ENCODE measurements around the gene WFS1.

The WFS1 gene

DNA sequence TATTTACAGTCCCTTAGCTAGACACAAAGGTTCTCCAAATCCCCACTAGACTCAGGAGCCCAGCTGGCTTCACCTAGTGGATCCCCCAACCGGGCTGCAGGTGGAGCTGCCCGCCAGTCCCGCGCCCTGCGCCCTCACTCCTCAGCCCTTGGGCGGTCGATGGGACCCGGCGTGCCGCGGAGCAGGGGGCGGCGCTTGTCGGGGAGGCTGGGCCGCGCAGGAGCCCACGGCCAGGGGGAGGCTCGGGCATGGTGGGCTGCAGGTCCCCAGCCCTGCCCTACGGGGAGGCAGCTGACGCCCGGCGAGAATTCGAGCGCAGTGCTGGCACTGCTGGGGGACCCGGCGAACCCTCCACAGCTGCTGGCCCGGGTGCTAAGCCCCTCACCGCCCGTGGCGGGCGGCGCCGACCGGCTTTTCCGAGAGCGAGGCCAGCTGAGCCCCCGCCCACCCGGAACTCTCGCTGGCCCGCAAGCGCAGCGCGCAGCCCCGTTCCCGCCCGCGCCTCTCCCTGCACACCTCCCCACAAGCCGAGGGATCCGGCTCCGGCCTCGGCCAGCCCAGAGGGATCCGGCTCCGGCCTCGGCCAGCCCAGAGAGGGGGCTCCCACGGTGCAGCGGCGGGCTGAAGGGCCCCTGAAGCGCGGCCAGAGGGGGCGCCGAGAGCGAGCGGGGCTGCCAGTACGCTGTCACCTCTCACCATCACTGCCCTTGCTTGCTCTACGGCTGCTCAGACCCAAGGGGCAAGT lies 39.4 kb downstream of the WFS1 start:
- Histone ChIP-seq H3K9me3 (ENCODE audit: control insufficient read depth, low read length) (no peaks in the 10 kb centered on the region), H3K4me3 (ENCODE audit: insufficient read depth, low read depth, low read length, poor library complexity, severe bottlenecking) (peak overlapping the region; percentile 8), H3K27me3 (replicated peaks; ENCODE audit: control insufficient read depth, insufficient read depth, low read length, poor library complexity, severe bottlenecking) (no peaks in the 10 kb centered on the region), H3K36me3 (ENCODE audit: control insufficient read depth, insufficient read depth, low read length) (no peaks in the 10 kb centered on the region), H3K4me1 (ENCODE audit: control insufficient read depth, insufficient read depth, low read length, poor library complexity, severe bottlenecking) (peaks cover 5% of the 10 kb centered on the region), H3K27ac (ENCODE audit: insufficient read depth, low read length, poor library complexity, severe bottlenecking) (no peak overlapping the region)
- DNase-seq, result no peak

DNA sequence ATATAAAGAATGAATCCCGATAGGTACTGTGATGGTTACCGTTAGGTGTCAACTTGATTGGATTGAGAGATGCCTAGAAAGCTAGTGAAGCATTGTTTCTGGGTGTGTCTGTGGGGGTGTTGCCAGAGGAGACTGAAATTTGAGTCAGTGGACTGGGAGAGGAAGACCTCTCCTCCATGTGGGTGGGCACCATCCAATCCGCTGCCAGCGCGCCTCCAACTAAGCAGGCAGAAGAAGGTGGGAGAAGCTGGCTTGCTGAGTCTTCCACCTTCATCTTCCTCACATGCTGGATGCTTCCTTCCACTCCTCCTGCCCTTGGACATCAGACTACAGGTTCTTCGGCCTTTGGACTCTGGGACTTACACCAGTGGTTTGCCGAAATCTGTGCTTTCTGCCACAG lies 40.1 kb downstream of the WFS1 start:
- H3K4me3 ChIP-seq (ENCODE audit: insufficient read depth, low read depth, low read length, poor library complexity, severe bottlenecking), result no peak overlapping the region
- no peaks in the 10 kb centered on the region for H3K36me3 ChIP-seq (ENCODE audit: control insufficient read depth, insufficient read depth, low read length)
- no peak for DNase-seq
- H3K9me3 ChIP-seq (ENCODE audit: control insufficient read depth, low read length), result no peaks in the 10 kb centered on the region
- peaks cover 5% of the 10 kb centered on the region for H3K4me1 ChIP-seq (ENCODE audit: control insufficient read depth, insufficient read depth, low read length, poor library complexity, severe bottlenecking)
- no peak overlapping the region for H3K27ac ChIP-seq (ENCODE audit: insufficient read depth, low read length, poor library complexity, severe bottlenecking)
- H3K27me3 ChIP-seq (replicated peaks; ENCODE audit: control insufficient read depth, insufficient read depth, low read length, poor library complexity, severe bottlenecking), result no peaks in the 10 kb centered on the region

DNA sequence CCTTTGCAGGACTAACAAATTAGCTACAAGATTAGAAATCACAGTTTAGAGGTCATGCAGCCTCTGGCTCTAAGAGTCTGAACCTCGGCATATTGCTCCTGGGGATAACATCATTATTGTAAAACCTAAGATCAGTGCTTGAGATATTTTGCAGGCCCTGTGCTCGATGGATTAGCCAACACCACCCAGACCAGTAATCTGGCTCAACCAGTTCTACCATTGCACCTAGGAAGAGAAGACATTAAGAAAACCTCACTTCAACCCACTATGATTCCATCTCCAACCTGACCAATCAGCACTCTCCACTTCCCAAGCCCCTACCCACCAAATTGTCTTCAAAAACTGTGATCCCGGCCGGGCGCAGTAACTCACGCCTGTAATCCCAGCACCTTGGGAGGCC lies 43.6 kb downstream of the WFS1 start:
- Histone ChIP-seq H3K9me3 (ENCODE audit: control insufficient read depth, low read length) (no peaks in the 10 kb centered on the region), H3K4me1 (ENCODE audit: control insufficient read depth, insufficient read depth, low read length, poor library complexity, severe bottlenecking) (peaks cover 5% of the 10 kb centered on the region), H3K36me3 (ENCODE audit: control insufficient read depth, insufficient read depth, low read length) (no peaks in the 10 kb centered on the region), H3K27ac (ENCODE audit: insufficient read depth, low read length, poor library complexity, severe bottlenecking) (no peak overlapping the region), H3K27me3 (replicated peaks; ENCODE audit: control insufficient read depth, insufficient read depth, low read length, poor library complexity, severe bottlenecking) (no peaks in the 10 kb centered on the region), H3K4me3 (ENCODE audit: insufficient read depth, low read depth, low read length, poor library complexity, severe bottlenecking) (no peak overlapping the region)
- DNase-seq, result no peak

DNA sequence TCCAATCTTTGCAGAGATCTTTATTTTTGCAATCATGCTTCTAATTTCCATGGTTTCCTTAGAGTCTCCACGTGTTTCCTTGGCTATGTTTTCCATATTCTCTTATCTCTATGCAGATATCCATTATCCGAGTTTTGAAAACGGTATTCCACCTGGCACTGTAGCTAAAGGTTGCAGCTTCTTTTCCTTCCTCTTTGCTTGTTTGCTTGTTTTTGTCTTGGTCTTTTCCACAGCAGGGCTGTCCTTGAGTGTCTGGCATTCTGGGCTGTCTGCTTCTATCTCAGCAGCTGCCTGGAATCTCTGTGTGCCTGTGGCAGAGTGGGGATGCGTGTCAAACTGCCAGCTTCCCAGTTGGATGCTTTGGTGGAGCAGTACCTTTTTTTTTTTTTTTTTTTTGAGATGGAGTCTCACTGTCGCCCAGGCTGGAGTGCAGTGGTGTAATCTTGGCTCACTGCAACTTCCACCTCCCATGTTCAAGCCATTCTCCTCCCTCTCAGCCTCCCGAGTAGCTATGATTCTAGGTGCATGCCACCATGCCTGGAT lies 46.9 kb downstream of the WFS1 start:
- no peak for DNase-seq
- Histone ChIP-seq H3K27me3 (replicated peaks; ENCODE audit: control insufficient read depth, insufficient read depth, low read length, poor library complexity, severe bottlenecking) (no peaks in the 10 kb centered on the region), H3K36me3 (ENCODE audit: control insufficient read depth, insufficient read depth, low read length) (no peaks in the 10 kb centered on the region), H3K9me3 (ENCODE audit: control insufficient read depth, low read length) (no peaks in the 10 kb centered on the region), H3K4me3 (ENCODE audit: insufficient read depth, low read depth, low read length, poor library complexity, severe bottlenecking) (no peak overlapping the region), H3K27ac (ENCODE audit: insufficient read depth, low read length, poor library complexity, severe bottlenecking) (no peak overlapping the region), H3K4me1 (ENCODE audit: control insufficient read depth, insufficient read depth, low read length, poor library complexity, severe bottlenecking) (no peaks in the 10 kb centered on the region)

DNA sequence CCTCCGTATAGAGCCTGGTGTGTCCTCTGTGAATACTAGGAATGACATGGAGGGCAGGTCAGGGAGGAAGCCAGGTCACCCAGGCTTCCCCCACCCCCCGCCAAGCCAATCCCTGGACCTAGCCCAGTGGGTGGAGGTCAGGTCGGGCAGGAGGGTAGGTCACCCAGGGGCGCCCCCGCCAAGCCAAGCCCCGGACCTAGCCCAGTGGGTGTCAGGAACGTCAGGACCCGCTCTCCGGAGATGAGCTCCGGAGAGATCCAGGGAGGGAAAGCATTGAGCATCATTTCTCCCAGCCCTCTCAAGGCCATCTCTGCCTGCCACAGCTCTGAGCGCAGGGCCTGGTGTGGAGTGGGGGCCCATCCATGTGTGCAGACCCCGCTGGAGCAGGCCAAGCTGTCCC lies 48.6 kb downstream of the WFS1 start:
- Histone ChIP-seq H3K27me3 (replicated peaks; ENCODE audit: control insufficient read depth, insufficient read depth, low read length, poor library complexity, severe bottlenecking) (no peaks in the 10 kb centered on the region), H3K27ac (ENCODE audit: insufficient read depth, low read length, poor library complexity, severe bottlenecking) (no peak overlapping the region), H3K36me3 (ENCODE audit: control insufficient read depth, insufficient read depth, low read length) (no peaks in the 10 kb centered on the region), H3K4me3 (ENCODE audit: insufficient read depth, low read depth, low read length, poor library complexity, severe bottlenecking) (no peak overlapping the region), H3K4me1 (ENCODE audit: control insufficient read depth, insufficient read depth, low read length, poor library complexity, severe bottlenecking) (no peaks in the 10 kb centered on the region), H3K9me3 (ENCODE audit: control insufficient read depth, low read length) (no peaks in the 10 kb centered on the region)
- no peak for DNase-seq

DNA sequence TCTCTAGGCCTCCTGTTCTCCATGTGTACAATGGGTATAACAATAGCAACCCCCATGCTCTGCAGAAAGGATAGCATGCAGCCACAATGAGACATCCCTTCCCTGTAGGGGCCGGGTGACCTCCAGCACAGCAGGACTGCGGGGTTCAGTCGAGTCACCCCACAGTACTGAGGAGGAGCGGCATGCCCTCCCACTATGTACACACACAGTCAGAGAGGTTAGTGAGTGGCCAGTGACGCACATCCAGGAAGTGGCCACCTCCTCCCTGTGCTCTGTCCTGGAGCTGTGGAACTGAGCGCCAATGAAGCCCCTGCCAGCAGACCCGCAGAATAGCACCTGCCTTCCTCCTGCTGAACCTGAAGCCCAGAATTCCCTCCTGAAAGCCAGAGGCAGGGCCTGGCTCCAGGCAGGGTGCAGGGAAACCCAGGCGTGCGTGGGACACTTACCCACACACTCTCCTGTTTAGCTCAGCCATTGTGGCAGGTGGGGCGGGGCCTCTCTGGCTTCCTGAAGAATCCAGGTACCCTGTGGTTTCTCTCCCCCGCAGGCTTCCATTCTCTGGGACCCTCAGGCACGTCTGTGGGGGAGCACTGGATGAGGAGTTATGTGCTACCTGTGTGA lies 50.0 kb downstream of the WFS1 start:
- H3K4me3 ChIP-seq (ENCODE audit: insufficient read depth, low read depth, low read length, poor library complexity, severe bottlenecking), result no peak overlapping the region
- no peaks in the 10 kb centered on the region for H3K27me3 ChIP-seq (replicated peaks; ENCODE audit: control insufficient read depth, insufficient read depth, low read length, poor library complexity, severe bottlenecking)
- H3K9me3 ChIP-seq (ENCODE audit: control insufficient read depth, low read length), result no peaks in the 10 kb centered on the region
- no peaks in the 10 kb centered on the region for H3K4me1 ChIP-seq (ENCODE audit: control insufficient read depth, insufficient read depth, low read length, poor library complexity, severe bottlenecking)
- DNase-seq, result no peak
- no peak overlapping the region for H3K27ac ChIP-seq (ENCODE audit: insufficient read depth, low read length, poor library complexity, severe bottlenecking)
- H3K36me3 ChIP-seq (ENCODE audit: control insufficient read depth, insufficient read depth, low read length), result no peaks in the 10 kb centered on the region

DNA sequence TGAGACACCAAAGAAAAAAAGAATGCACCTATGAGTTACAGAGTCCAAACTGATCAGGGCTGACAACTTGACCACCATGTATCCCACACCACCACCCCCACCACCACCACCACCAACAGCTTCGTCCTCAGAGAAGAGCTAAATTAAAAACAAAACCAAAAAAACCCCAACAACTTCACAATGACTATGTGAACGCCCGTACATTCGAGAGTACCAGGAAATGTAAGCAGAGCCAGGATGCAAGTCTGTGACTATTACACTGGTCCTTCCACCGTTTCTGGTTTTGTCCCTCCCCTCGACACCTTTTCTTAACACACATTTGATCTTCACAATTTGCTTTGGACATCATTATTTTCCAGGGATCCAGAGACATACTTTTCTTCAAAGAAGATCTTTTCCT lies 51.0 kb downstream of the WFS1 start:
- Histone ChIP-seq H3K36me3 (ENCODE audit: control insufficient read depth, insufficient read depth, low read length) (no peaks in the 10 kb centered on the region), H3K27me3 (replicated peaks; ENCODE audit: control insufficient read depth, insufficient read depth, low read length, poor library complexity, severe bottlenecking) (no peaks in the 10 kb centered on the region), H3K4me3 (ENCODE audit: insufficient read depth, low read depth, low read length, poor library complexity, severe bottlenecking) (no peak overlapping the region), H3K9me3 (ENCODE audit: control insufficient read depth, low read length) (no peaks in the 10 kb centered on the region), H3K4me1 (ENCODE audit: control insufficient read depth, insufficient read depth, low read length, poor library complexity, severe bottlenecking) (peaks cover 3% of the 10 kb centered on the region), H3K27ac (ENCODE audit: insufficient read depth, low read length, poor library complexity, severe bottlenecking) (no peak overlapping the region)
- DNase-seq, result no peak

DNA sequence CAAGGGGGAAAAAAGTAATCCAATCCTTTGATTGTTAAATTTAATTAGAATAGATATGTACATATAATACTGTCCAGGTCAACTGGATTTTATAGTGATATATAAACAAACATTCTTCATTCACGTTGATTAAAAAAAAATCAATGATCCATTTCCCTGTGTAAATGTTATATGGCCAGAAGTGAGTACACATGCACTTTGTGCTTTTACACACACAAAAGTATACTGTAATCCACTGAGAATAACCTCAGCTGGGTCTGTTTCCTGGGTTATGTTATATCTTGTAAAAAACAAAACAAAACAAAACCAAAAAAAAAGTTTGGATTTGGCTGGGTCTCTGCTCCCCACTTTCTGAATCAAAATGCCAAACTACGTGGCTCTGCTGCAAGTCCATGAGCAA lies 51.7 kb downstream of the WFS1 start:
- no peak overlapping the region for H3K4me3 ChIP-seq (ENCODE audit: insufficient read depth, low read depth, low read length, poor library complexity, severe bottlenecking)
- no peaks in the 10 kb centered on the region for H3K27me3 ChIP-seq (replicated peaks; ENCODE audit: control insufficient read depth, insufficient read depth, low read length, poor library complexity, severe bottlenecking)
- H3K4me1 ChIP-seq (ENCODE audit: control insufficient read depth, insufficient read depth, low read length, poor library complexity, severe bottlenecking), result peaks cover 3% of the 10 kb centered on the region
- DNase-seq, result no peak
- no peak overlapping the region for H3K27ac ChIP-seq (ENCODE audit: insufficient read depth, low read length, poor library complexity, severe bottlenecking)
- H3K9me3 ChIP-seq (ENCODE audit: control insufficient read depth, low read length), result no peaks in the 10 kb centered on the region
- H3K36me3 ChIP-seq (ENCODE audit: control insufficient read depth, insufficient read depth, low read length), result no peaks in the 10 kb centered on the region

DNA sequence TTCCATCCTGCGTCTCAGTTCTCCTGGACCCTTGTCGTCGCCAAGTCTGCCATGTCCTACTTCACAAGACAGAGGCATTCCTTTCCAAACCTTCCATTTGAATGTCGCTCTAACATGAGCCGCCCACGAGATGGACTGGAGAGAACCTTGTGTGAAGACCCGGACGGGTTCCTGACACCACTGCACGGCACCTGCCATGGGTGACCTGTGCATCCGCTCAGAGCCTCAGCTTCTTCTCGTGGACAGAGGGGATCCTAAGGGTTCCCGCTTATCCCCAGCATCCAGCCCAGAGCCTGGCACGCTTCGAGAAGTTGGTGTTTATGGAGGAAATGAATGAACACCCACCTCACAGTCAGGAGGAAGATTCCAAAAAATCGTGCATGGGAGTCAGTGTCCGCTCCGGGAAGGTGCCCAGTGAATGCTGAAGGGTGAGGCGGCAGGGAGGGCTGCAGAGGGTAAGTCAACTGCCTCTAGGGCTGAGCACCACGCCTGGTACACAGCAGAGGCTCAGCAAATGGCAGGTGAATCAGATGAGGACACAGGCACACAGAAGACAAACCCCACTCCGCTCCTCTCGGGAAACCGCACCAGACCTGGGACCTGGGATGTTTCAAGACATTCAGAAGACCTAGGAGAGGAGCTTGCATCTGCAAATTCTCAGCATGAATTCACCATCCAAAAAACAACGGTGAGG lies 52.6 kb downstream of the WFS1 start:
- no peak for DNase-seq
- Histone ChIP-seq H3K27me3 (replicated peaks; ENCODE audit: control insufficient read depth, insufficient read depth, low read length, poor library complexity, severe bottlenecking) (no peaks in the 10 kb centered on the region), H3K36me3 (ENCODE audit: control insufficient read depth, insufficient read depth, low read length) (no peaks in the 10 kb centered on the region), H3K4me1 (ENCODE audit: control insufficient read depth, insufficient read depth, low read length, poor library complexity, severe bottlenecking) (peaks cover 3% of the 10 kb centered on the region), H3K4me3 (ENCODE audit: insufficient read depth, low read depth, low read length, poor library complexity, severe bottlenecking) (no peak overlapping the region), H3K27ac (ENCODE audit: insufficient read depth, low read length, poor library complexity, severe bottlenecking) (no peak overlapping the region), H3K9me3 (ENCODE audit: control insufficient read depth, low read length) (no peaks in the 10 kb centered on the region)
